ENCODE measurements around the gene CCDC106.

GRCh38 chr19:55642153-55643002 lies 5.6 kb upstream of the CCDC106 start:
- TF ChIP-seq CTCF (IDR thresholded peaks at IDR 0.05; ENCODE audit: low read length): no peak
- TF ChIP-seq EZH2 (IDR thresholded peaks at IDR 0.05; ENCODE audit: borderline replicate concordance, low read length): no peak
